Measurements from ENCODE around the gene PSKH1.
"Not testable (repeated sequence)": the region's sequence is repeated elsewhere in the genome, so short reads cannot be mapped to it uniquely, and the experiment has no call there.

The PSKH1 gene

DNA sequence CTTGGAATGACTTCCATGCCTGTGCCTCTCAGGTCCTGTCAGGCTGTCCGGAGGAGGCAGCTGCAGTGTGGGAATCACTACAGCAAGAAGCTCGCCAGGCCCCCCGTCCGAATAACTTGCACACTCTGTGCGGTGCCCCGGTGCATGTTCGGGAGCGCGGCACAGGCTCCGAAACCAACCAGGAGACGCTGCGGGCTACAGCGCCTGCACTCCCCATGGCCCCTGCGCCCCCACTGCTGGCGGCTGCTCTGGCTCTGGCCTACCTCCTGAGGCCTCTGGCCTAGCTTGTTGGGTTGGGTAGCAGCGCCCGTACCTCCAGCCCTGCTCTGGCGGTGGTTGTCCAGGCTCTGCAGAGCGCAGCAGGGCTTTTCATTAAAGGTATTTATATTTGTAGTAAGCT, 7.1 kb upstream of the PSKH1 start:
- no peak for DNase-seq (ENCODE audit: low read depth in 1 of 2, low spot score in 1 of 2)

- no peak for DNase-seq (ENCODE audit: low read depth in 1 of 2, low spot score in 1 of 2)
These were observed 6.7 kb upstream of the PSKH1 start for GRCh38 chr16:67886387-67886786.

- DNase-seq (ENCODE audit: low read depth in 1 of 2, low spot score in 1 of 2), result no peak
These were observed 4.7 kb upstream of the PSKH1 start for GRCh38 chr16:67888331-67888730.

DNA sequence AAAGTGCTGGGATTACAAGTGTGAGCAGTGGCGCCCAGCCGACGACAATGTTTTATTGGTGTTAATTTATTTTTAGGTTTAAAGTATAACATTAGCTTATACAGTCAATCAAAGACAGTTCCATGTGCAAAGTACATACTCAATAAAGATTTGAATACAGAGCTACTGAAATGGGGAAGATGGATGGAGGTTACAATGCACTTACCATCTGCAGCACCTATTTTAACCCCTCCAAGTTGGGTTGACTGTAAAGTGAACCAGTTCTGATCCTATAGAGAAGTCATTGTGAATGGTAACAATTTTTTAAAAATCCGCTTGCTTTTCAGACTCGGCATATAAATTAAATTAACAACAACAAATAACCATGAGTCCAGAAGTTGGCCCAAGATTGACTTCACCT, 679 bp upstream of the PSKH1 start:
- DNase-seq (ENCODE audit: low read depth in 1 of 2, low spot score in 1 of 2), result no peak

DNA sequence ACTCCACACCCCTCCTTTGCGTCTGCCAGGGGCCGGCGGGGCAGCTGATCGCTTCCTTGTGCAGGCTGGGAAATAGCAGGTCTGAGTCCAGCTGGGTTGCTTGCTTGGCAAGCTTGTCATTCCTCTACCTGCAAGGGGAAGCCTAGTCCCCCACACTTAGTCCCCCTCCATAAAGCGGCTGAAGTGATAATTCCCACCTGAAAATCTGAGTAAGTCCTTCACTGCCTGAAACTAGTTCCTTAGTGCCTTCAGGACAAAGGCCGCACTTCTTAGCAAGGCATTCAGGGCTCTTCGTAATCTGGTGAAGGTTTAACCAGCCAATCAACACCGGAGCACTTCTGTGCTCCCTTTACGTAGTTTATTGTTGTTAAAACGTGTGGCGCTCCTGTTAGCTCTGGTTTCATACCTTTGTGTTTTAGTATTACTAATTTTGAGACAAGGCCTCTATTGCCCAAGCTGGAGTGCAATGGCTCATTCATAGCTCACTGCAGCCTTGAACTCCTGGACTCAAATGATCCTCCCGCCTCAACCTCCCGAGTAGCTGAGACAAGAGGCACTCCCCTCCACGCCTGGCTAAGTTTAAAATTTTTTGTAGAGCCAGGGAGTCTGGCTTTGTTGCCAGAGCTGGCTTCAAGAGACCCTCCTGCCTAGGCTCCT, 817 bp downstream of the PSKH1 start:
- DNase-seq (ENCODE audit: low read depth in 1 of 2, low spot score in 1 of 2), result no peak

- DNase-seq (ENCODE audit: low read depth in 1 of 2, low spot score in 1 of 2), result no peak
These were observed 4.2 kb downstream of the PSKH1 start for GRCh38 chr16:67897231-67897630.

GRCh38 chr16:67901734-67902133, 8.7 kb downstream of the PSKH1 start:
- no peak for DNase-seq (ENCODE audit: low read depth in 1 of 2, low spot score in 1 of 2)

DNA sequence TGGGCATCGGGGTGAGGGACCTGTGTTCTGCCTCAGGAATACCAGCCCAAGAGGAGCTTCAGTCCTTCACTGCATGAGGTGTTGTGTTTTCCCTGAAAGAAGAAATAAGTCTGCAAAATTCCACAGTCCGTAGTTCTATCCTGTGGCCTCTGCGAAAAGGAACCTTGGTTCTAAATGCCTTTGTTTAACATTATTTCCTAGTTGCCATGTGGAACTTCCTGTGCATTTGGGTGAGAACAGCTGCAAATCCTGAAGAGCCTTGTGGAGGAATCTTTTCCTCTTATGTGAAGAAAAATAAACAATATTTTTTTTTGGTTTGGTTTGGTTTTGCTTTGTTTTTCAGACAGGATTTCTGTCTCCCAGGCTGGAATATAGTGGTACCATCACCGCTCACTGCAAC, 9.8 kb downstream of the PSKH1 start:
- DNase-seq (ENCODE audit: low read depth in 1 of 2, low spot score in 1 of 2), result no peak

DNA sequence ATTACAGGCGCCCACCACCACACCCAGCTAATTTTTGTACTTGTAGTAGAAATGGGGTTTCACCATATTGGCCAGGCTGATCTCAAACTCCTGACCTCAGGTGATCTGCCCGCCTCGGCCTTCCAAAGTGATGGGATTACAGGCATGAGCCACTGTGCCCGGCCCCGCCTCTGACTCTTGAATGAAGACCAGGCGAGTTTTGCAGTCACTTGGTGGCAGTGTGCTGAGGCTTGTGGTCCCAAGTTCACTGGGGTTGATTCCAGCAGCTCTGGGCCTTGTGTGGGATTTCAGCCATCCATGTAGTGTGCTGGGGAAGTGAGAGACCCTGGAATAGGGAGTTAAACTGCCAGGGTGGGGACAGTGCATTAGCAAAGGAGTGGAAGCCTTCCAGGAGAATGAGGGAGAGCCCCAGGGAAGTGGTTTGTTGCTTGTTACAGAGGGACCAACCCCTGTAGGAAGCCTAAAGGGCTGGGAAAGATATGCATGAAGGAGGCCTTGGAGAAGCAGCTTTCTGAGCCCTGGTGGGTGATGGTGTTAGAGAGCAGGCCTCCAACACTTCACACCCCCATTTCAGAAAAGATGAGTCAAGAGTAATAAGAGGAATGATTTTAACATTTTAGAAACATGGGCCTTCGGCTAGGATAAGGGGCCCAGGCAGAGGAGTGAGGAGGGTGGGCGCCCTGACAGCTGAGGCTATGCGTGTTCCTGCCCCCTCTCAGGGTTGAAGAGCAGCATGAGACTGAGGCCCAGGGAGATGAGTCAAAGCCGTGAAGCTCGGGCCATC, 14.5 kb downstream of the PSKH1 start:
- no peak for DNase-seq (ENCODE audit: low read depth in 1 of 2, low spot score in 1 of 2)

GRCh38 chr16:67909056-67909742, 16.1 kb downstream of the PSKH1 start:
- DNase-seq (ENCODE audit: low read depth in 1 of 2, low spot score in 1 of 2), result no peak

- no peak for DNase-seq (ENCODE audit: low read depth in 1 of 2, low spot score in 1 of 2)
These were observed 17.1 kb downstream of the PSKH1 start for GRCh38 chr16:67910158-67910557.

DNA sequence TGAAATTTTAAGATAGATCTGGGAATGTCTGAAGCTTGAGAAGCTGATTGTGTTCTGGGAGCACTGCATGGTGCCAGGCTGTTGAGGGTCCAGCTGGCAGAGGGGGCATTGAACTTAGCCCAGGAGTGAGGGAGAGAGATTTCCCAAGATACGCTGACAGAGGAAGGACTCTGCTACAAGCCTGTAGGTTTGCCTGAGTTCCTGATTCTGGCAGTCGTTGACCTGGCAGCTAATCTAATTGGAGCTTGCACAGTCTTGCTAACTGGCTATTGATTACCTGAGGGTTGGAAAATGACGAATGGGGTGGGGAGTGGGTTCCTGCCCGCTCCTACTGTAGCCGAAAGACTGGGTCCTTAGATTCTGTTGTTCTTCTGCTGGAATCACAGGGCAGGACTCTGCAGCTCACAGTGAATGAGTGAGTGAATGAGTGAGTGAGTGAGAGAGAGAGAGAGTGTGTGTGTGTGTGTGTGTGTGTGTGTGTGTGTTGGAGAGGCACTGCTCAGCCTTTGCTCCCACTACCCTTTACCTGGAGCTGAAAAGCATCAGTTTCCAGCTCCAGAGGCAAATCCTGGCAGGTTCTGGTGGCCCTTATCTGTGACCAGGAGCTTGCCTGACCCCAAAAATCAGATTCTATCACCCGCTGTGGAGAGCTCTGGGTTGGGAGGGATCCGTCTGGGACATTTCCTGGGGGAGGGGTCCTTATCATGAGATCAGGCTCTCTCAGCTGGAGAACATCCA, 21.9 kb downstream of the PSKH1 start:
- DNase-seq (ENCODE audit: low read depth in 1 of 2, low spot score in 1 of 2), result no peak

GRCh38 chr16:67915496-67915769, 22.4 kb downstream of the PSKH1 start:
- not testable (repeated sequence) for DNase-seq (ENCODE audit: low read depth in 1 of 2, low spot score in 1 of 2)

- no peak for DNase-seq (ENCODE audit: low read depth in 1 of 2, low spot score in 1 of 2)
These were observed 23.0 kb downstream of the PSKH1 start for GRCh38 chr16:67915831-67916723.

DNA sequence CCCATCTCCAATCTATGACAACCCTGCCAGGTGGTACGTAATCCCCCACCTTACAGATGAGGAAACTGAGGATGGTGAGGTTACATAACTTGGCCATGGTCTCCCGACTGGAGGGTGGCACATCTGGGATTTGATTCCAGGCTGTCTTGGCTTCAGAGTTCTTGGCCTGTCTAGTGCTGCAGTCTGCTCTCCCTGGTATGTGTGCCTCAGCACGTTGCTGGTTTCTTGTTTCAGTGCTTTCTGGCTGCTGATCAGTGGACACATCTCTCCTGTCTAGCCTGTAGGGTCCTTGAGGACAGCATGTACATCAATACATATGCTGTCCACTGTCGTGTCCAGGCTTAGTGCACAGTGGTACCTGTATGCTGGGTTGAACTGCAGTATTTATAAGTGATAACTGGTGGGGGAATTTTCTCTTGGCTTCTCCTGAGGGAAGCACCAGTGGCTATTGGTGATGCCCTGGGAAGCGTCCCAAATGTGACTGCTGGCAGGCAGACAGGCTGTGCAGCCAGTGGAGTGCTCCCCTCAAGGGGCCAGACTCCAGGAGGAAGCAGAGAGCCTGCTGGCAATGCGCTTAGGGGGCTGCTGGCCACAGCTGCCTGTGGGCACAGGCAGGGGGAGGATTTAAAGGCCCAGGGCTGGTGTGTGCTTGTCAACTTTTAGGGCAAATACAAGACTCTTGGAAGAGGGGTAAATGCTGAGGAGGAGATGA, 24.2 kb downstream of the PSKH1 start:
- DNase-seq (ENCODE audit: low read depth in 1 of 2, low spot score in 1 of 2), result no peak

DNA sequence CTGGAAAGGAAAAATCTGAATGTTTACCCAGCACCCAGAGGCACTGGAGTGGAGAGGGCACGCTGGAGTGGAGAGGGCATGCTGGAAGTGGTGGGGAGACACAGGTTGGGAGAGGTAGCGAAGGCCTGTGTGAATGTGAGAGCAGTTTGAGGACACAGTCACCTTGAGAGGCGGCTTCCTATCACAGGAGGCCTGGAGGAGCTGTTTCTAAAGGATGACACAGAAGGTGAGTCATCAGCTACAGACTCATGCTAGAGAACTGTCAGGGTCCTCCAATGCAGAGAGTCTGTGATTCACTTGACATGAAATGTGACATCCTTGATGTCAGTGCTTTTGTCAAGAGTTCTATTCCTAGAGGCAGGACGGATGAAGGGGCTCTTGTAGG, 24.8 kb downstream of the PSKH1 start:
- DNase-seq (ENCODE audit: low read depth in 1 of 2, low spot score in 1 of 2), result peak in 1 of 2 donors; percentile 65

GRCh38 chr16:67919622-67920221, 26.7 kb downstream of the PSKH1 start:
- no peak for DNase-seq (ENCODE audit: low read depth in 1 of 2, low spot score in 1 of 2)

DNA sequence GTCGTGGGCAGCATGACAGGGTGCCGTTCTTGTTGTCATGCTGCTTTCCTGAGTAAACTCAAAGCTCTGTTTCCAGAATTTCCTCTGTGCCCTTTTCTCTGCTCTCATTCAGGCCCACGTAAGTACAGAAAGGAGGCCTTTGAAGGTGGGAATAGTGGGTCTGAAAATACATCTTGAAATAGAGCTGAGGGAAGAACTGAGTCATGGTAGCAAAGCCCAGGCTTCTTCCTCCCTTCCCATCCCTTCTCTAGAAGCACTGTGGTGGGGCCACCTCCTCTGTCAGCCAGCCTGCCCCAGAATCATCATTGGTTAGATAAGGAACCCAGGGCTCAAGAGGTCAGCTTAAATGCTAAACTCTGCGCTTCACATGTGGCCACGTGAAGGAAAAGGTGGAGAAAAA, 29.2 kb downstream of the PSKH1 start:
- DNase-seq (ENCODE audit: low read depth in 1 of 2, low spot score in 1 of 2), result no peak

DNA sequence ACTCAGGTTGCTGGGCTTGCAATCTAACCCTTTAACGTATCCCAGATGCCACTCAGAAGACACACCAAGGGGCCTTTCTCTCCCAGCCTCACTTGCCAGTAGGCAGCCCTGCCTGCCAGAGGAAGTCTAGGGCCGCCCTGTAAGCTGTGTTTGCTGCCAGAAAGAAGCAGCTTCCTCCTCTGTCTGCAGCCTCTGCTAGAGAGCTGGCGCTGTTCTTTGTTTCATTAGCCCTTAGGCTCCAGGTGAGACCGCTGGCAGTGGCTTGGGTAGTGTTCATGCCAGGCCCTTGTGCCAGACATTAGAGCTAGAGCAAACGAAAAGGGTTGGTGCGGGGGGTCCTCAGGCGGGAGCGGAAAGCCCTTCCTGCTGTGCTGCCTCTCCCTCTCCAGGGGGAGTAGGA, 29.7 kb downstream of the PSKH1 start:
- no peak for DNase-seq (ENCODE audit: low read depth in 1 of 2, low spot score in 1 of 2)

Data from activated CD4-positive, alpha-beta T cell treated with anti-CD3 and anti-CD28 coated beads, Interleukin-2, amount 50 U/mL, for 24 hours (primary cell).